NCI-H526 treated with DMSO at 0.1 percent for 48 hours (cell line): ENCODE results near the gene SEC14L1.
"Not testable (repeated sequence)": the region's sequence is repeated elsewhere in the genome, so short reads cannot be mapped to it uniquely, and the experiment has no call there.

Experiments
- DNase-seq: peaks from one replicate; lab custom pipeline; 2025; lab: John Stamatoyannopoulos, UW

SEC14L1 gene

GRCh38 chr17:77140878-77141767, at the start of gene SEC14L1:
SEC14L1 (plus strand) TSS chr17:77140969; CDS start chr17:77143597, 2,628 bp downstream.
- DNase-seq = peak; percentile 51

- DNase-seq = no peak
Measured at GRCh38 chr17:77092025-77092424, 48.7 kb upstream of the SEC14L1 start.

GRCh38 chr17:77095461-77095860, 45.3 kb upstream of the SEC14L1 start:
- DNase-seq = no peak

- DNase-seq = peak; percentile 23
Measured at GRCh38 chr17:77096570-77097214, 44.1 kb upstream of the SEC14L1 start.

- no peak for DNase-seq
Measured at GRCh38 chr17:77097631-77098180, 43.1 kb upstream of the SEC14L1 start.

- peak; percentile 28 for DNase-seq
Measured at GRCh38 chr17:77098884-77099545, 41.8 kb upstream of the SEC14L1 start.

GRCh38 chr17:77099997-77100396, 40.8 kb upstream of the SEC14L1 start:
- no peak for DNase-seq

GRCh38 chr17:77101521-77102410, 39.0 kb upstream of the SEC14L1 start:
- peak; percentile 98 for DNase-seq

- not testable (repeated sequence) for DNase-seq
Measured at GRCh38 chr17:77102411-77103134, 38.2 kb upstream of the SEC14L1 start.

GRCh38 chr17:77105706-77106105, 35.1 kb upstream of the SEC14L1 start:
- no peak for DNase-seq

- DNase-seq = no peak
Measured at GRCh38 chr17:77106874-77107358, 33.9 kb upstream of the SEC14L1 start.

GRCh38 chr17:77107506-77108433, 33.0 kb upstream of the SEC14L1 start:
- DNase-seq = no peak

GRCh38 chr17:77109159-77109759, 31.5 kb upstream of the SEC14L1 start:
- DNase-seq = no peak

GRCh38 chr17:77109764-77110359, 30.9 kb upstream of the SEC14L1 start:
- DNase-seq = no peak

GRCh38 chr17:77111165-77111933, 29.4 kb upstream of the SEC14L1 start:
- not testable (repeated sequence) for DNase-seq

GRCh38 chr17:77111934-77112296, 28.9 kb upstream of the SEC14L1 start:
- DNase-seq = no peak

- no peak for DNase-seq
Measured at GRCh38 chr17:77115510-77115909, 25.3 kb upstream of the SEC14L1 start.

- no peak for DNase-seq
Measured at GRCh38 chr17:77115947-77116346, 24.8 kb upstream of the SEC14L1 start.
